Brain microvascular endothelial cell (primary cell): ENCODE data around the gene MAPK7.

Source experiments
- DNase-seq: peaks from one replicate; pipeline ENCODE4 v3.0.0-alpha.2; 2020
- H3K27ac ChIP-seq: fragments of 250-450 bp; sonication (Bioruptor Pico); 2 replicates; pipeline ENCODE4 v1.5.1; 2020; ENCODE audit warnings: mild to moderate bottlenecking, moderate library complexity
- H3K27me3 ChIP-seq: fragments of 250-450 bp; sonication (Bioruptor Pico); replicated peaks from 2 replicates; pipeline ENCODE4 v1.5.1; 2020; ENCODE audit warnings: mild to moderate bottlenecking
- H3K36me3 ChIP-seq: fragments of 250-450 bp; sonication (Bioruptor Pico); replicated peaks from 2 replicates; pipeline ENCODE4 v1.5.1; 2020; ENCODE audit warnings: mild to moderate bottlenecking
- H3K4me3 ChIP-seq: 2 replicates; pipeline ENCODE4 v1.5.1; 2011; ENCODE audit warnings: low read depth, mild to moderate bottlenecking, control low read depth, low read length, moderate library complexity
- CTCF ChIP-seq: IDR thresholded peaks from 2 replicates; pipeline ENCODE4 v1.5.1; 2011; ENCODE audit warnings: low read depth, mild to moderate bottlenecking, moderate library complexity, low read length, control low read depth, inconsistent platforms; ENCODE audit errors: missing control alignments
- in situ Hi-C: cut with HindIII; loops from 2 replicates; pipeline ENCODE4 v1.10.0; 2017; ENCODE audit warnings: low sequenced_read_pairs, low pct_ligation_motif_present

The MAPK7 gene

GRCh38 chr17:19418251-19418992 lies 40.1 kb downstream of the MAPK7 start:
- in situ Hi-C loops, result no loop called here
- Histone ChIP-seq H3K4me3 (no peak overlapping the region), H3K27me3 (no peaks in the 10 kb centered on the region)

GRCh38 chr17:19421219-19421618 lies 42.9 kb downstream of the MAPK7 start:
- Histone ChIP-seq H3K27me3 (no peaks in the 10 kb centered on the region), H3K4me3 (no peak overlapping the region), H3K27ac (no peak overlapping the region), H3K36me3 (no peaks in the 10 kb centered on the region)
- in situ Hi-C loops, result no loop called here
- no peak for DNase-seq
- TF ChIP-seq CTCF, result no peak

More at GRCh38 chr17:19418251-19418992, 40.1 kb downstream of the MAPK7 start:
- TF ChIP-seq CTCF, result peak; percentile 12
- DNase-seq, result peak; percentile 45
- Histone ChIP-seq H3K27ac (no peak overlapping the region), H3K36me3 (no peaks in the 10 kb centered on the region)

- Histone ChIP-seq H3K27ac (no peak overlapping the region), H3K4me3 (no peak overlapping the region), H3K36me3 (no peaks in the 10 kb centered on the region), H3K27me3 (no peaks in the 10 kb centered on the region)
- no peak for TF ChIP-seq CTCF
- in situ Hi-C loops, result no loop called here
- DNase-seq, result no peak
These were observed 43.6 kb downstream of the MAPK7 start for GRCh38 chr17:19421926-19422325.

GRCh38 chr17:19424934-19425868 lies 46.9 kb downstream of the MAPK7 start:
- H3K27me3 ChIP-seq, result no peaks in the 10 kb centered on the region

GRCh38 chr17:19426631-19427030 lies 48.3 kb downstream of the MAPK7 start:
- no peak for TF ChIP-seq CTCF

More at GRCh38 chr17:19424934-19425868, 46.9 kb downstream of the MAPK7 start:
- TF ChIP-seq CTCF, result no peak
- H3K4me3 ChIP-seq, result no peak overlapping the region
- no peak overlapping the region for H3K27ac ChIP-seq
- no peaks in the 10 kb centered on the region for H3K36me3 ChIP-seq
- in situ Hi-C loops, result no loop called here
- no peak for DNase-seq

More at GRCh38 chr17:19426631-19427030, 48.3 kb downstream of the MAPK7 start:
- DNase-seq, result no peak
- Histone ChIP-seq H3K4me3 (no peak overlapping the region), H3K27ac (no peak overlapping the region), H3K36me3 (no peaks in the 10 kb centered on the region), H3K27me3 (no peaks in the 10 kb centered on the region)
- in situ Hi-C loops, result no loop called here
